HG03571 (cell line): Measurements from ENCODE around the gene PCDHGA1.

ENCODE experiments used
- ATAC-seq: cut with Tn5 transposase; IDR thresholded peaks from one replicate; pipeline ENCODE4 v1.9.1; 2021; ENCODE audit not compliant: unreplicated experiment

PCDHGA1 gene

GRCh38 chr5:141511771-141512325 is 181.5 kb downstream of the PCDHGA1 start:
- ATAC-seq, result no peak

GRCh38 chr5:141512390-141512910 is 182.1 kb downstream of the PCDHGA1 start:
- ATAC-seq, result no peak

GRCh38 chr5:141512911-141513626 is 182.8 kb downstream of the PCDHGA1 start:
- no peak for ATAC-seq

- ATAC-seq, result no peak
Observed at GRCh38 chr5:141513627-141514329, 183.5 kb downstream of the PCDHGA1 start.

GRCh38 chr5:141514330-141515133 is 184.2 kb downstream of the PCDHGA1 start:
- ATAC-seq, result no peak

- no peak for ATAC-seq
Observed at GRCh38 chr5:141515141-141515540, 184.8 kb downstream of the PCDHGA1 start.

- ATAC-seq, result no peak
Observed at GRCh38 chr5:141515946-141516671, 185.8 kb downstream of the PCDHGA1 start.

GRCh38 chr5:141516672-141517025 is 186.3 kb downstream of the PCDHGA1 start:
- ATAC-seq, result no peak

- ATAC-seq, result no peak
Observed at GRCh38 chr5:141517312-141517711, 187.0 kb downstream of the PCDHGA1 start.

- ATAC-seq, result no peak
Observed at GRCh38 chr5:141517880-141518617, 187.7 kb downstream of the PCDHGA1 start.

GRCh38 chr5:141518618-141519015 is 188.3 kb downstream of the PCDHGA1 start:
- ATAC-seq, result no peak

- no peak for ATAC-seq
Observed at GRCh38 chr5:141519605-141520565, 189.6 kb downstream of the PCDHGA1 start.

GRCh38 chr5:141521244-141521781 is 191.0 kb downstream of the PCDHGA1 start:
- no peak for ATAC-seq

GRCh38 chr5:141522301-141522700 is 192.0 kb downstream of the PCDHGA1 start:
- ATAC-seq, result no peak

GRCh38 chr5:141523991-141524390 is 193.7 kb downstream of the PCDHGA1 start:
- ATAC-seq, result no peak

- peak; percentile 80 for ATAC-seq
Observed at GRCh38 chr5:141524604-141525597, 194.6 kb downstream of the PCDHGA1 start.

GRCh38 chr5:141525653-141526052 is 195.3 kb downstream of the PCDHGA1 start:
- ATAC-seq, result no peak
